Activated CD8-positive, alpha-beta T cell treated with anti-CD3 and anti-CD28 coated beads for 36 hours (primary cell): Measurements from ENCODE around the gene TELO2. TPM values are rescaled to one million over a fixed set of nuclear protein-coding genes. Genes with fewer than 3 reads are reported as not detected.

Experiments used
- ATAC-seq: fragments of 200-7000 bp; cut with Tn5 transposase; one replicate; pipeline ENCODE4 v1.10.0; 2021; ENCODE audit warnings: mild to moderate bottlenecking, moderate library complexity
- CTCF ChIA-PET: fragments of 350-600 bp; sonication (Branson Sonifier 250); formaldehyde crosslinking; loops from one replicate; lab custom pipeline; 2021; ENCODE audit warnings: antibody characterized with exemption; lab: Charles Lee
- POLR2A ChIA-PET: fragments of 350-600 bp; sonication (Branson Sonifier 250); formaldehyde crosslinking; loops from one replicate; lab custom pipeline; 2021; ENCODE audit warnings: antibody characterized with exemption; lab: Charles Lee
- DNase-seq: peaks from one replicate; pipeline ENCODE4 v3.0.0-alpha.2; 2020
- H3K27ac Mint-ChIP-seq: one replicate; pipeline ENCODE4 v1.8.0; 2021; ENCODE audit warnings: mild to moderate bottlenecking, mixed read lengths
- H3K27me3 Mint-ChIP-seq: one replicate; pipeline ENCODE4 v1.8.0; 2021; ENCODE audit warnings: mixed read lengths
- H3K36me3 Mint-ChIP-seq: one replicate; pipeline ENCODE4 v1.8.0; 2021; ENCODE audit warnings: low read depth, mixed read lengths
- H3K4me1 Mint-ChIP-seq: one replicate; pipeline ENCODE4 v1.8.0; 2021; ENCODE audit warnings: low read depth, mixed read lengths
- H3K4me3 Mint-ChIP-seq: one replicate; pipeline ENCODE4 v1.8.0; 2021; ENCODE audit warnings: mild to moderate bottlenecking, moderate library complexity, mixed read lengths
- H3K9me3 Mint-ChIP-seq: one replicate; pipeline ENCODE4 v1.8.0; 2021; ENCODE audit warnings: mixed read lengths
- intact Hi-C: fragments of 100-400 bp; cut with micrococcal nuclease; formaldehyde crosslinking; loops from one replicate; pipeline ENCODE4 v1.10.0; 2022
- total RNA-seq, 2 experiments: library from RNA; stranded (reverse); gene quantifications; one replicate each; pipeline ENCODE4 v1.2.3, GENCODE V29; 2021
- TF ChIP-seq, protein P1 (sequence below): fragments of 200-600 bp; IDR thresholded peaks from one replicate; pipeline ENCODE4 v1.8.0; 2022; ENCODE audit warnings: antibody characterized with exemption, mild to moderate bottlenecking

The TELO2 gene
- total RNA-seq, 2 experiments from 2014 or later = 59.1 to 62.1 TPM

DNA sequence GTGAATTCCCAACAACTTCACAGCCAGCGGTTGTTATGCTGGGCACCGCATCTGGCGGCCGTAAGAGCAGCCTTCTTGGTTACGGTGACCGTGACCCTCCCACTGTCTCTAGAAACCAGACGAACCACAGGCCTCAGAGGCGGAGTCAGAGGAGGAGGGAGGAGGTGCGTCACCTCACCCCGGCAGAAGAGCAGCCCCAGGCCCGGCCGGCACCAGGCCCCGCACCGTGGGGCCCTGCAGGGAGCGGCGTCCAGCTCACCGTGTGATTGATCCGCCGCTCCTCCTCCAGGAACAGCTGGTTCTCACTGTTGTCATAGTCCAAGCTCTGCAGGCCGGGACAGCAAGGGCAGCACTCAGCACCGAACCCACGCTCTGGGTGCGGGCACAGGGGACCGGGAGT lies 32.0 kb upstream of the TELO2 start:
- Mint-ChIP-seq H3K4me3 (no peak overlapping the region), H3K27me3 (no peaks in the 10 kb centered on the region), H3K4me1 (peaks cover 6% of the 10 kb centered on the region), H3K36me3 (peaks cover 2% of the 10 kb centered on the region), H3K27ac (no peak overlapping the region), H3K9me3 (no peaks in the 10 kb centered on the region)
- TF ChIP-seq, protein P1, sequence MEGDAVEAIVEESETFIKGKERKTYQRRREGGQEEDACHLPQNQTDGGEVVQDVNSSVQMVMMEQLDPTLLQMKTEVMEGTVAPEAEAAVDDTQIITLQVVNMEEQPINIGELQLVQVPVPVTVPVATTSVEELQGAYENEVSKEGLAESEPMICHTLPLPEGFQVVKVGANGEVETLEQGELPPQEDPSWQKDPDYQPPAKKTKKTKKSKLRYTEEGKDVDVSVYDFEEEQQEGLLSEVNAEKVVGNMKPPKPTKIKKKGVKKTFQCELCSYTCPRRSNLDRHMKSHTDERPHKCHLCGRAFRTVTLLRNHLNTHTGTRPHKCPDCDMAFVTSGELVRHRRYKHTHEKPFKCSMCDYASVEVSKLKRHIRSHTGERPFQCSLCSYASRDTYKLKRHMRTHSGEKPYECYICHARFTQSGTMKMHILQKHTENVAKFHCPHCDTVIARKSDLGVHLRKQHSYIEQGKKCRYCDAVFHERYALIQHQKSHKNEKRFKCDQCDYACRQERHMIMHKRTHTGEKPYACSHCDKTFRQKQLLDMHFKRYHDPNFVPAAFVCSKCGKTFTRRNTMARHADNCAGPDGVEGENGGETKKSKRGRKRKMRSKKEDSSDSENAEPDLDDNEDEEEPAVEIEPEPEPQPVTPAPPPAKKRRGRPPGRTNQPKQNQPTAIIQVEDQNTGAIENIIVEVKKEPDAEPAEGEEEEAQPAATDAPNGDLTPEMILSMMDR = no peak
- no peak for ATAC-seq
- CTCF ChIA-PET = no interaction called here
- POLR2A ChIA-PET = interaction anchor here (0.9 kb wide), 1 partner anchor 42 kb away, joined by 4 read pairs; no protein-coding TSS in a partner anchor
- no peak for DNase-seq
- intact Hi-C loops = no loop called here

DNA sequence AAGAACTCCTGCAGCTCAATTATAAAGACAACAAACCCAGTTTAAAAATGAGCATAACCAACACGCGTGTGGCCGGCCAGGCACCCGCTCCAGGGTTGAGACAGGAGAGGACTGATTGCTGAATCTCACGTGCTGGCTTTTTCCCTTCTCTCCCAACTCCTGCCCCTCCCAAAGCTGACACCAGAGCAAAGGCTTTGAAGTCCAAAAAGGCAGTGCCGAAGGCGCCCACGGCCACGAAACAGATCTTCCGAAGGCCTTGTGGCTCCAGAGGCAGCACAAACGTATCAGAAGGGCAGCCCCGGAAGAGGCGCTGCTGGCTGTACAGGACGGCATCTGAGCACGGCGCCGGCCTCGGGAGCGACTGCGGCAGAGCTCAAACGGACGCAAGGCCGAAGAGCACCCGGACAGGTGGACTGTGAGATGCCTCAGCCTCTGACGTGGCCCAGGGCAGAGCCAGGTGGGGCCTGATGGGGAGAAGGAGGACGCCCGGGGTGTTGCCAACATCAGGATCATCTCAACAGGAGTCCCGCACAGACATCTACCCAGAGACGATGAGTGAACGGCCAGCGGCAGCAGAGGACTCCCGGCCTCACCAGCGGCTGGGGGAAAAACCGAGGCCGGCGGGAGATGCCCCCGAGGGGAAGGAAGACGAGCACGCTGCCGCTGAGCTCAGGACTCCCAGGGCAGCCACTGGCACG lies 28.8 kb upstream of the TELO2 start:
- CTCF ChIA-PET = no interaction called here

DNA sequence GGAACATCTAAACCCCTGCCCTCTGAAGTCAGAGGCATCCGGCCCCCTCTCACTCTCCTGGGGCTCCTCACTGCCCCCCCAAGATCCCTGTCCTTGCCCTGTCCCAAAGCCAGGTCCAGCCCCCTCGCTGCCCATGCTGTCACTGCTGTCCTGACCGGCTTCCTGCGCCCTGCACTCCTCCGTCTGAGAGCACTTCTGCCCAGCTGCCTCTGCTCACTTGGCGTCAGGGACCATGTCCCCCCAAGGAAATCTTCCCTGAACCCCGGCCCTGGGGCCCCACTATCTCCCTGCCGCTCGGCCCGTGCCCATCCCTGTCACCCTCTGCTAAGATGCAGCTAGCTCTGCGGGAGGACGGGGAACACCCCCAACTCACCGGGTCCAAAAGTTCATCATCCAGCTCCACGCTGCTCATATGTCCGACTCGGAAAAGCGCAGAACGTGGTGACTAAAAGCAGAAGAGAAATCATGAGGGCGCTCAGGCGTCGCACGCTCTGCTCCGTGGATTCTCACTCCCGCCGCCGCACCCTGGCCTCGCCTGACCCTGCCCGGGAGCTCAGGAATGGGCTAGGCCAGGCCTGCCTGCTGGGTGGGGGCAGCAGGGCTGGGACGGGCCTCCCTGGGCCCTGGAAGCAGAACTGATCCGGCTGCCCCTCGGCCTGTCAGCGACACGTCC lies 28.1 kb upstream of the TELO2 start:
- POLR2A ChIA-PET = no interaction called here
- ATAC-seq = no peak
- Mint-ChIP-seq H3K4me1 (peaks cover 3% of the 10 kb centered on the region), H3K4me3 (no peak overlapping the region), H3K9me3 (no peaks in the 10 kb centered on the region), H3K27me3 (no peaks in the 10 kb centered on the region), H3K27ac (no peak overlapping the region), H3K36me3 (peaks cover 4% of the 10 kb centered on the region)
- DNase-seq = no peak
- TF ChIP-seq, protein P1 = no peak
- intact Hi-C loops = no loop called here
- CTCF ChIA-PET = no interaction called here

More for the DNA sequence above, 28.8 kb upstream of the TELO2 start:
- DNase-seq (no peak), ATAC-seq (no peak)
- Mint-ChIP-seq H3K27ac (no peak overlapping the region), H3K9me3 (no peaks in the 10 kb centered on the region), H3K4me1 (peaks cover 2% of the 10 kb centered on the region), H3K4me3 (no peak overlapping the region), H3K27me3 (no peaks in the 10 kb centered on the region), H3K36me3 (peaks cover 4% of the 10 kb centered on the region)
- intact Hi-C loops = no loop called here
- POLR2A ChIA-PET = no interaction called here
- TF ChIP-seq, protein P1 = no peak

DNA sequence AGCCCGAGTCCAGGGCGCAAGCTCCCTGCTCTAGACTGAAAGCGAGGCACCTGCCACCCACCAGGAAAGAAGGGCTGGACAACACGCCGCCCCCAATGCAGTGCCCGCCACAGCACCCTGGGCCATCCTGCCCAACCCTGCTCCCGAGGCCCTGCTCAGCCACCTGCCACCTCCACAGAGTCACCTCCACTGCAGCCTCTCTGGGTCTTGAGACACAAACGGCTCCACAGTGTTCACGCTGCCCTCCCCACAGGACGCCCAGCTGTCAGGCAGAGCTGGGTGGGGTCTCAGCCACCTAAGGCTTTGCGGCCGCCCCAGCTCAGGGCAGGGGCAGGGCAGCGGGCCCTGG lies 27.6 kb upstream of the TELO2 start:
- H3K4me3 Mint-ChIP-seq = no peak overlapping the region
- ATAC-seq = no peak

DNA sequence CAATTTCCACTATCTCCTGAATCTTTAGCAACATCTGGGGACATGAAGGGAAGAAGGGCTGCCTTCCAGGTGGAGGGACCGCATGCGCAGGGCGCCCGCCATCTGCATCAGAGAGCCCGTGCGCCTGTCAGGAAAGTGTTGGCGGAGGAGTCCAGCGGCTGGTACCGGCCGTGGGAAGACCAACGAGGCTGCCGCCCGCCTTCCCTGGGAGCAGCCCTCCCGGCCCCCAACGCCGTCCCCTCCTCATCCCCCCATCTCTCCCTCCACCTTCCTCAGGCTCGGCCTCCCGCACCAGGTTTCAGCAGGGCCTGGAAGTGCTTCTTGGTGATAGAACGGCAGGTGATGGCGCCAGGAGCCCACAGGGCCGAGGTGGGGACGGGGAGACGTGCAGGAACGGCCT lies 27.1 kb upstream of the TELO2 start:
- TF ChIP-seq, protein P1 = no peak
- Mint-ChIP-seq H3K36me3 (peaks cover 4% of the 10 kb centered on the region), H3K9me3 (no peaks in the 10 kb centered on the region), H3K4me1 (peaks cover 11% of the 10 kb centered on the region), H3K27me3 (no peaks in the 10 kb centered on the region), H3K27ac (no peak overlapping the region), H3K4me3 (no peak overlapping the region)
- CTCF ChIA-PET = no interaction called here
- POLR2A ChIA-PET = no interaction called here
- DNase-seq (no peak), ATAC-seq (no peak)
- intact Hi-C loops = no loop called here

More for the DNA sequence above, 27.6 kb upstream of the TELO2 start:
- Mint-ChIP-seq H3K27me3 (no peaks in the 10 kb centered on the region), H3K4me1 (peaks cover 7% of the 10 kb centered on the region), H3K36me3 (peaks cover 4% of the 10 kb centered on the region), H3K27ac (no peak overlapping the region), H3K9me3 (no peaks in the 10 kb centered on the region)
- TF ChIP-seq, protein P1 = no peak
- POLR2A ChIA-PET = no interaction called here
- CTCF ChIA-PET = no interaction called here
- intact Hi-C loops = no loop called here
- no peak for DNase-seq
